TTC549 (cell line): ENCODE measurements around the gene GDPD3.
"Not testable (repeated sequence)": the region's sequence is repeated elsewhere in the genome, so short reads cannot be mapped to it uniquely, and the experiment has no call there.

Source experiments
- FAIRE-seq: peaks from 2 replicates; lab custom pipeline; 2012; peaks lifted over from hg19 to GRCh38; lab: Jason Lieb, UNC

The GDPD3 gene

DNA sequence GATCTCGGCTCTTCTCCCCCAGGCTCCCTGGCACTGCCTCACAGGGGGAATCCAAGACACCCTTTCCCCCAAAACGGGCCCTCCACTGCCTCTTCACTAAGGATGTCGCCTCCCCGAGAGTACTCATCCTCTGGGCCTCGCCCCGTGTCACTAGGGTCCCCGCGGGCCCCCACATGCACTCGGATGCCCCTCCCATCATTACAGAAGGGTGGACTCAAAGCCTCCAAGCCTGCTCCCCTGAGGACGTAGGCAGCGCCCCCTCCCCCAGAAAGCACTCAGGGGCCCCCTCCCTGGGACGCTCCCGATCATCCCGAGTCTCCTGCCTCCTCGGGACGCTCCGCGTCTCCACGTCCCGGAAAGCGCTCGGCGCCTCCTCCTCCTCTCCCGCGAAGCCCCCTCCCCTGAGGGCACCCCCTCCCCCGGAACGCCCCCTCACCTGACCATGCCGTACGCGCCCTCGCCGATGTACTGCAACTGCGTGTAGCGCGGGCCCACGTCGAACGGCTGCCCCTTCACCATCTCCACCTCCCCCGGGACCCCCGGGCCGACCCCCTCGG is 9.3 kb upstream of the GDPD3 start:
- FAIRE-seq, result no peak

DNA sequence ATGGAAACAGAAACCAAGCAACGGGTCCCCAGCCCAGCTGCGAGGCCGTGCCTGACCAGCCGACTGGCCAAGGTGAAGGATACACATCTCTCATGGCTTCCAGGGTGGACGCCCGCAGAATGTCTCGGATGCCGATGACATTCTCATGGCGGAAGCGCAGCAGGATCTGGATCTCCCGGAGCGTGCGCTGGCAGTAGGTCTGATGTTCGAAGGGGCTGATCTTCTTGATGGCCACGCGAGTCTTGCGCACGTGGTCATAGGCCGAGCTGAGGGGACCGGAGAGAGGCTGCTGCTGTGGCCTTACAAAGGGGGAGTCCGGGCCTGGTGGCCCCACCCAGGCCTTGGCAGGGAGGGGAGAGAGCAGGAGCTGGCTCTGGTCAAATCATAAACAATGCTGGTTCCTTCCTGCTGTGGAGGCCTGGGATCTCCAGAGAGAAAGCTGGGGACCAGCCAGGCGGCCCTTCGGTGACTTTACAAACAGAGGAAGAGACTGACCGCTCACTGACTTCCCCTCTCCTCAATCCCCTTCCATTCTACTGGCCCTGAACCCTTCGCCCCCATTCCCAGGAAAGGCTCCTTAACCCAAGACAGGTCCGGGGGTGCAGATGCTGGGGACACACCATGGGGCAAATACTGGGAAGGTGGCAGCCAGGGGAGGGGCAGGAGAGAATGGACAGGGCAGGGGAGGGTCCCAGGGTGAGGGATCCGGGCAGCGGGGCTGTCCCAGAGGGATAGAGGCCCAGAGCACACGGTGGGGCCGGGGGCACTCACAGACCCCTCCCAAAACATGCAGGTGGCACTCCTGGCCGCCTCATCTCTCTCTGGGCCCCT is 8.6 kb upstream of the GDPD3 start:
- FAIRE-seq, result no peak

DNA sequence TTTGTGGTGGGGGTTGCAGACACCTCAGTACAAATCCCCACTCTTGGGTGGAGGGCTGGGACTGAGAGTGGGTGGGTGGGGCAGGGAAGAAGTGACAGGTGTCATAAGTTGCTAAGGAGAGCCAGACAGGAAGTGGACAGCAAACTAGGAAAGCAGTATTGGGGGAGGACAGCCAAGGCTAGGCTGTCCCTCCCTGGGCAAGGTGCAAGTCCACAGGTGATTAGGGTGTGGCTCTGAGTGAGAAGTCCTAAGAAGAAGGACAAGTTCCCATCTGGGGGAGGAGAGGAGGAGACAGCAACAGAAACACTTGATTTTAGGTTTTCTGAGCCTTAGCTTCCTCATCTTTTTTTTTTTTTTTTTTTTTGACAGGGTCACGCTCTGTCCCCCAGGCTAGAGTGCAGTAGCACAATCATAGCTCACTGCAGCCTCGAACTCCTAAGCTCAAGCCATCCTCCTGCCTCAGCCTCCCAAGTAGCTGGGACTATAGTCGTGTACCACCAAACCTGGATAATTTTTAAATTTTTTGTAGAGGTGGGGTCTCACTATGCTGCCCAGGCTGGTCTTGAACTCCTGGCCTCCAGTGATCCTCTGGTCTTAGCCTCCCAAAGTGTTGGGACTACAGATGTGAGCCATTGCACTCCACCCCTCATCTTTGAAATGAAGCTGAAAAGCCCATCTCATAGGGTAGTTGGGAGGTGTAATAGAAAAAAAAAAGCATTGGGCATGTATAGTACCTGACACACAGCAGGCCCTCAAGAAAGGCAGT is 7.2 kb upstream of the GDPD3 start:
- no peak for FAIRE-seq

DNA sequence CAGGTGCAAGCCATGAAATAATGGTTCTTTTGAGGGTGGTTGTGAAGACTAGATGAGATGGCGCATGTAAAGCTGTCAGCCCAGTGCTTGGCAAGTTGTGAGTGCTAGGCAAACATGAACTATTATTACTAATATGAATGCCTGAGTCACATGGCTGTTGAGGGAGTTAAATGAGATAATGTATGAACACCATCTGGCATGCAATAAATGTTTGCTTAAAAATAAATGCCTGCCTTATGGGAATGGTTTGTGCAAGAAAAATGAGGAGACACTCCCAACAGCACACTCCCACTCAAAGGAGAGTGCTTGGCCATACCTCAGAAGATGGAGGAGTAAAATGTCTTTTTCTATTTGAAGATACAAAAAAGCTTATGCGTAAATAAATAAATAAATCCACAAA is 6.1 kb upstream of the GDPD3 start:
- no peak for FAIRE-seq

DNA sequence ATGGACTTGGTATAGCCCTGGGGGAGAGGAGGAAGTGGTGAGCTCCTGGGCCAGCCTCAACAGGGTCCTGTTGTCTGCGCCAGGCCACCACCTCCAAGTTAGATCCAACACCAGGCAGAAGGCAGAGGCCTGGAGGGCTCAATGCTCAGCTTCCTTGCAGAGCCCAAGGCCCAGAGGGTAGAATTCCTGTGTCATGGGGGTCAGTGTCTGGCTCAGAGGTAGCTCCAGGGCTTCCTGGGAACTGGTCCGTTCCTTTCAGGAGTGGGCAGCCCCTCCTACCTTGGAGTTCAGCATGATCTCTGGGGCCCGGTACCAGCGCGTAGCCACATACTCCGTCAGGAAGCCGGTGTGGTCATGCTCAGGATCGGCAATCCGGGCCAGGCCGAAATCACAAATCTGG is 4.4 kb upstream of the GDPD3 start:
- no peak for FAIRE-seq

DNA sequence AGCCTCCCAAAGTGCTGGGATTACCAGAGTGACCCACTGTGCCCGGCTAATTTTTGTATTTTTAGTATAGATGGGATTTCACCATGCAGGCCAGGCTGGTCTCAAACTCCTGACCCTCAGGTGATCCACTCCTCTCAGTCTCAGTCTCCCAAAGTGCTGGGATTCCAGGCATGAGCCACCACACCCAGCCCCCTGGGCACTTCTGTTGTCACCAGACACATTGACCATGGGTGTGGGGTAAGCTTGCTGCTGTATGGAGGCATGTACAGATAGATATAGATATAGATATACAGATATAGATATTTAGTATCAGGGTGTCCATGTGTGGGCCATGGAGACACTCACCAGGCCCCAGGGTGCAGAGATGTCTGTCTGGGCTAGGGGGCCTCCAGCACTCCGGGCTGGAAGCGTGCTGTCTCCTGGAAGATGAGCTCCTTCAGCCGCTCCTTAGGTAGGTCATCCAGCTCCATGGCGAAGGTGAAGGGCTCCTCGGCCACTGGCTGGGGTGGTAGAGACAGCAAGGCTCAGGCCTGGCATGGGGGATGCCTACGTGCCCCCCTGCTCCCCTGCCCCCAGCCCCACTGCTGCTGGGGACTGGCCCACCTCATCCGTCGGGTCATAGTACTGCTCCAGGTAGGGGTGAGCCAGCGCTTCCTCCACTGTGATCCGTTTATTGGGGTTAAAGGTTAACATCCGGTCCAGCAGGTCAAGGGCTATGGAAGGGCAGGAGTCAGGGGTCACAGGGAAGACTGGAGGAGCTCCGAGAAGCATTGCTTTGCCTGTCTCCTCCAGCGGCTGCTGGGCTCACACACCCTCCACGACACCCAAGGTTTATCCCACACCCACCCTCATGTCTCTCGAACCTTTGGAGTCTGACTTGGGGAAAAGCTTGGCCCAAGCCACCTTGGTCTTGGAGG is 3.2 kb upstream of the GDPD3 start:
- FAIRE-seq, result no peak

DNA sequence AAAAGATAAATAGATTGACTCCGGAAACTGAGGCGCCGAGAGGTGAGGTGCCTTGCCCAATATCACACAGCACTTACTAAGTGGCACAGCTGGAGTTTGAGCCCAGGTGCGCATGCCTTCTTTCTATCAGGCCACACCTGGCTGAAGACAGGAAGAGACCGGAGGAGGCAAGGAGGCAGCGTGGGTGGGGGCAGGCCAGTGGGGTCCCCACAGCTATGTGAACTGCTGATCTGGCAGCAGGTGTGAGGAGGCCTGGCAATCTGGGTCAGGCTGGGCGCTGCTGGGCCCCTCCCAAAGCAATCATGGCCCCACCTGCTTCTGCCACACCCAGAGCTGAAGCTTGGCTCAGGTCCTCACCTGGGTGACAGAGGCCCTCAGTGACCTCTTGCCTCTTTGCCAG is 1.9 kb upstream of the GDPD3 start:
- FAIRE-seq, result no peak

DNA sequence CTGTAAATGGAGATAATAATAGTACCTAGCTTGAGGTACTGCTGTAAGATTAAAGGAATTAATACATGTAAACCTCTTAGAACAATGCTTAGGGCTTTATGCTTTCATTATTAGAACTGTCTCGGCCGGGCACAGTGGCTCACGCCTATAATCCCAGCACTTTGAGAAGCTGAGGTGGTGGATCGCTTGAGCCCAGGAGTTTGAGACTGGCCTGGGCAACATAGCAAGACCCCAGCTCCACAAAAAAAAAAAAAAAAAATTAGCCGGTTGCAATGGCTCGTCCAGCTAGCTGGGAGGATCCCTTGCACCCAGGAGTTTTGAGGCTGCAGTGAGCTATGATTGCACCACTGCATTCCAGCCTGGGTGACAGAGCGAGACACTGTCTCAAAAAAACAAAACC is 1.5 kb upstream of the GDPD3 start:
- not testable (repeated sequence) for FAIRE-seq

DNA sequence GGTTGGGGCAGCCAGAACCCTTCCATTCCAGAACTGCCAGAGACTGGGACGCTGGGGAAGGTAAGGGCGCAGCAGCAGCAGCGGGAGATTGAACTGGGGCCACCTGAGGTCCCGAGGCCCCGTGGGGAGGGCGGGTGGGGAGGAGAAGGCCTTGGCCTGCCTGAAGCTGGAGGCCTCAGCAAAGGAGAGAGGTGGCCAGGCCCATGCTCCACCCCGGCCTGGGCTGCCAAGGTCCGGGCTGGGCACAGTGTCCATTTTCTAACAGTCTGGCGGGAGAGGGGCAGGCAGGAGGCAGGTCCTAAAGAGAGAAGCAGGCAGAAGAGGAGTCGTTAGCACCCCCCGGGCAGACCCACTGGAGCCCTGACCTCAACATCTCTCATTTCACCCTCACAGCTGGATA is 1.1 kb upstream of the GDPD3 start:
- FAIRE-seq, result no peak

DNA sequence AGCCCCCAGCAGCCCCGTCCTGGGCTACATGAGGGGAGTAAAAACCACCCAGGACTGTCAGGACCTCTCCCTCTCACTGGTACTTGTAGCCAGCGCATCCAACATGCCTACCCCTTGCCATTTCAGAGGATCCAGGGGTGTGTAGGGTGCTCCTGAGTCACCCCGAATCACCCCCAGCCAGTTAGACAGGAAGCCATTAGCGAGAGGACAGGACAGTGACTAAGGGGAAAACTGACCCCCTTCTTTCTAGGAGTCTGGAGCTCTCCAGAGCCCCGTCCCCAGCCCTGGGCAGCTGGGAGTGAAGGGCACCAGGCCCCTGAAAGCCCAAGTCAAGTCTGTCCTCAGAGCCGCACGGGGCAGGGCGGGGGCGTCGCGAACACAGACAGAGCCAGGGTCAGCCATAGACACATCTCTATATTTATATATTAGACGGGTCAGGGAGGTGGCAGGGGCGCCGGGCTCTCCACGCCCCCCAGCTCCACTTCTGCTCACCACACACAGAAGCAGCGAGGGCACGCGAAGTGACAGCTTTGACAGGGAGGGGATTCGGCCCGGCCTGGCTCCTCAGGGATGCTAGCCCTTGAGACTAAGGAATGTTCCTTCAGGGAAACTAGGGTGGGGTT is 485 bp upstream of the GDPD3 start:
- FAIRE-seq, result no peak

DNA sequence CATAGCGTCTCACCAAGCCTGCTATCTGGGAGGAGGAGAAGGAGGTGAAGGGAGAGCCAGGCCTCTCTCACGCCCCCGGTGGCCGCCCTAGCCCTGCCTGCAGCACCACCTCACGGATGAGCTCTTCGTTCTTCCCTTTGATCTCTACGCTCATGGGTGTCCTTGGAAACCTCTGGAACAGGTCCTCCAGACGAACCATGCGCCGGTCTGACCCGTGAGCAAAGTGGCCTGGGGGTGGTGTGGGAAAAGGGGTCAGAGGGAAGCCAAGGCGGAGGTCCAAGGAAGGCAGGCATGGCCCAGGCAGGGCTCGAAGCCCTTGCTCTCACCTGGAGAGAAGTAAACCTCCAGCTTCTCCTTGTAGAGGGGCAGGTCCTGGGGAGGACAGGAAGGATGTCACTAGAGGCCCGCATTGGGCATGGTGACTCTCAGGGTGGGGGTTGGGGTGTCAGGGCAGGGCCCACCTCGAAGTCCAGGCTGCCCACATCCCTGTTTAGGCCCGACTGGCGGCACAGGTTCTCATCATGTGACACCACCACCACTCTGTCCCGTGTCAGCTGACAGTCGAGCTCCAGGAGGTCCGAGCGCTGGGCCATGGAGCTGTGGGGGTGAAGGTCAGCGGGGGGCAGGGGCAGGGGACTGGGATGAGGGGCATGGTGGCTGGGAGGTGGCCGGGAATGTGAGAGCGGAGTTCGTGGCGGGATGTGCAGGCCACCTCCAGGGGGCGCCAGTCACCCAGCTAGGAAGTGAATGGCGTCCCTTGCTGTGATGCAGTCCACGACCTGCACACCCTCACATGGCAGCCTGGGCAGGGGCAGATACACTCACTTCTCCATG is 923 bp downstream of the GDPD3 start:
- no peak for FAIRE-seq

DNA sequence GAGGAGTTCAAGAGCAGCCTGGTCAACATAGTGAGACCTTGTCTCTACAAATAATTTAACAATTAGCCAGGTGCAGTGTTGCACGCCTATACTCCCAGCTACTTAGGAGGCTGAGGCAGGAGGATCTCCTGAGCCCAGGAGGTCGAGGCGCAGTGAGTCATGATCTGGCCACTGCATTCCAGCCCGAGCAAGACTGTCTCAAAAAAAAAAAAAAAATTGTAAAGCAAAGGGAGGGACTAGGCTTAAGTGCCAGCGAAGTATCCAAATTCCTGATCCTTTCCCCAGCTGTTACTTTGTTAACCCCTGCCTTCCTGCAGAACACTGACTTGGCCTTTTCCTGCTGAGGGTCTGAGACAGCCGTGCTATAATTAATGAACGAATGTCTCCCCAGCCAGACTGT is 2.7 kb downstream of the GDPD3 start:
- no peak for FAIRE-seq

DNA sequence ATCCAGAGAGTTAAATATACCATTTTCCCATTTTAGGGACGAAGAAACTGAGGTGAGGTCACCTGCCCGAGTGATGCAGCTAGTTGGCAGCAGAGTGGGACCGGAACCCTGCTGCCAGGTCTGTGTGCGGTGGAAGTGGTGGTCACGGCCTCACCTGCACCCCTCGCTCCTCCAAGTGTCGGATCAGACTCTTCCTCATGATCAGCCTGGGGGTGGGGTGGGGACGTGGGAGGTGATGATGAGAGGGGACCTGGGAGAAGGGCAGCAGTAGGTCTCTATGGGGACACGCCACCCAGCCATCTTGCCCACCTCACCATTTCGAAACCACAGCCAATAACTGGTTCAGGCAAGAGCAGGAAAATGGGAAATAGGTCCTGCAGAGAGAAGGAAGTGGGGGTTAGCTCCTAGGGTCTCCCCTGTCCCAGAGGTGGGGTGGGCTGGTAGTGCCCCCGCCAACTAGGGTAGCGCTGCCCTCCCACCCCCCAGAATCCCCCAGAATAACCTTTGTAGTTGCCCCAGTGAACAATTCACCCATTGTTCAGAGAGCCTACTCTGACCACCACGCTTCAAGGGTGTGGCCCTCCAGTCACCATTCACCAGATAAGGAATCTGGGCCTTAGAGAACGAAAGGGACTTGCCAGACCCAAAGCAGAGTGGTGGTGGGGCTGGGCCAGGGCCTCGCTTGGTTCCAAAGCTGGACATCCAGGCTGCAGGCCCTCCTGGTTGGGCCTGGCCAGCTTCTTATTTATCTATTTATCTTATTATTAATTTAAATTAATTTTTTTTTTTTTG is 5.1 kb downstream of the GDPD3 start:
- FAIRE-seq, result no peak

DNA sequence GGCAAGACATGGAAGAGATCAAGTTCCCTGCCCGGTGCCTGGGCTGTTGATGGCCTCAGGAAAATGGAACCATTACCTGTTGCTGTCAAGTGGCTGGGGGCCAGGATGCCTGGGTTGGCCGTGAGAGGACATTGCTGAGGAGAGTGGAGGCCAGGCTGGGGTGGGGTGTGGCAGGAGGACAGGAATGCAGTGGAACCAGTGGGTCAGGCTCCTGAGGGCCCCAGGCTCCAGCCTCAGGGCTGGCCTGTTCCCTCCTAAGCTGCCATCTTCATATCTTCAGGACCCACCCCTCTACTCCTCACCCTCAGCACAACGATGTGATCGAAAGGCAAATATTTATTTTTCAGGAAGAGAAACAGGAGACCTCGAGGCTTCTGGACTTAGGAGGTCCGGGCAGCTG is 8.8 kb downstream of the GDPD3 start:
- FAIRE-seq, result no peak

DNA sequence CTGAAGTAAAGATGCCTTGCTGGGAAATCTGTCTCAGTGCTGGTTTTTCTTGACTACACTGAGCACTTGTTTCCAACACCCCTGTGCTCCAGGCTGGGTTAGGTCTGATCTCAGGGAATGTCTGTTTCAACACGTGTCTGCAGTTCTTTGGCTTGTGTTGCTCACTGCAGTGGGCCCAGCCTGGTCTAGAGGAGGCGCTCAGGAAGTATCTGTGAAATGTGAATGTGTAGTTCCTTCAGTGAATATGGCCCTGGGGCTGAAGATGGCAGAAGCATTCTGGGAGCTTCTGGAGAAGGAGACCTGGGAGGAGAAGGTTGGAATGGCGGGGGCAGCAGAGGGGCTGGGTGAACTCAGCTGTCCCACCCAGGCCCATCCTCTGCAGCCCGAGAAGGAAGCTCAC is 9.2 kb downstream of the GDPD3 start:
- no peak for FAIRE-seq

DNA sequence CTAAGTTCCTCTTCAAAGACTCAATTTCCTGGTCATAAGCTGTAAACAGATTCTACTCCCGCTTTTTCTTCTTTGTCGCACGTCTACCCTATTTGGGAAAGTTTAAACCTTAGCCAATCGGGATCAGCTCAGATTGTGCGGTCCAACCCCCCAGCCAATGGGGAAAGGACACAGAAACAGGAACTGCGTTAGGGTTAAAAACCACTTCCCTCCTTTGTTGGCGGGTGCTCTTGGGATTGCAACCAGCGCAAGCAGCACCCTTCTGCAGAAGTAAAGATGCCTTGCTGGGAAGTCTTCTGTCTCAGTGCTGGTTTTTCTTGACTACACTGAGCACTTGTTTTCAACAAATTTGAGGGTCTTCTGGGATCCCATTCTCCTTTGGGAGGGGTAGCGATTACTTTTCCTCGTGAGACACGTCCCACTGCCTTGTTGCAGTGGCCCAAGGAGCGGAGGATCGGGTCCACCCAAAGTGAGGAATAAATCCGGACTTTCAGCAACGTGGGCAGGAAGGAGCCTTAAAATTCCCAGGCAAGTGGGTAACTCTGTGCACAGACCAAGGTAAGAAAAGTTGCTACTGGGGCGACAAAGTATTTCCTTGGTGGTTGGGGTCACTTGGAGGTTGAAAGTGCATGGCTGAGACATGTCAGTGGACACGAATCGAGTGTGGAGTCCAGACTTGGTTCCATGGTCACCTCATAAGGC is 16.3 kb downstream of the GDPD3 start:
- FAIRE-seq, result no peak

DNA sequence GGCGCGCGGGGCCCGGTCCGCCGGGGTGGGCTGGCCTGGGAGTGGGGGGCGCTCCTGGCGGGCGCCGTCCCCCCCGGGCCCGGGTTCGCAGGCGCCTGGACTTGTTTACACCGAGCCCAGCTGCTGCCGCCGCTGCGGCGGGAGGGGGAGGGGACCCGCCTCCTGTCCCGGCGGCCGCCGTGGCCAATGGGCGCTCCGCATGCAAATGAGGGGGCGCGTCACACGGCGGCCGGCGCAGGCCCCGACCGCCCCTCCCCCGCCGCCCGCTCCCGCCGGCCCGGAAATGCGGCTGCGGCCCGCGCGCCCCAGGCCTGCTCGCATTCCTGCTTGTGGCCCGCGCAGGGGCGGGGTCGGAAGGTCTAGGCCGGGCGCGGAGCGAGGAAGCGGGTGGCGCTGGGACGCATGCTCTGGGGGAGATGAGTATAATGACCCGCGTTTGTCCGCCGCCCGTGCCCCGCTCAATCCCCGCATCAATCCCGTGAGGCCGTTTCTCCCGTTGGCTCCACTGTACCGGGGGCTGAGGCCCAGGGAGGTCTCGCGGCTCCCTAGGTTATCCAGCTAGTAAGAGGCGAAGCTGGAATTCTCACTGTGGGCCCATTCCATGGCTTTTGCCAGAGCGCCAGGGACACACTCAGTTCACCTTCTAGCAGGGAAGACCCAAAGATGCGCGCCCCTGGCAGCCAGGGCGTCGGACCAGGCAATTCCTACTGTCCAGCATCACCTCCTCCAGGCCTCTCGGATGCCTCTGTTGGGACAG is 17.1 kb downstream of the GDPD3 start, which contains the start of gene YPEL3:
Gene YPEL3 (minus strand): TSS at position 109 of the 757 bp plus-strand sequence. CDS start 731 bp downstream, outside the sequence.
- FAIRE-seq, result no peak
